ENCODE data around the gene SCAF1.

Gene SCAF1

DNA sequence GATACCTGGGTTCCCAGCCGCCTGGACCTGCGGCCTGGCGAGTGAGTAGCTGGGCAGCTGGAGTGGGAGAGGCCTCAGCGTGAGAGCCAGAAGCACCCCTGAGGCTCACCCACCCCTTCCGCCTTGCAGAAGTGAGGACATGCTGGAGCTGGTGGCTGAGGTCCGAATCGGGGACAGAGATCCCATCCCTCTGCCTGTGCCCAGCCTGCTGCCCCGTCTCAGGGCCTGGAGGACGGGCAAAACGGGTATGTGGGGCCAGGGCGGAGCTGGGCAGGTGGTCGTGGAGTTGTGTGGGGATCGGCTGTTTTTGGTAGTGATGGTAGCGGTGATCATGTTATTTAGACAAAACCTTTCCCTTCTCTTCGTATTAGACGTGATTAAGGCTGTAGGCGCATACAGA, 4.6 kb downstream of the SCAF1 start:
- no peak for DNase-seq (ENCODE audit: low read depth in 2 of 2)

- DNase-seq (ENCODE audit: low read depth in 2 of 2) = no peak
These were observed 9.2 kb downstream of the SCAF1 start for GRCh38 chr19:49651029-49651819.

GRCh38 chr19:49651820-49652550, 10.0 kb downstream of the SCAF1 start:
- DNase-seq (ENCODE audit: low read depth in 2 of 2) = no peak

DNA sequence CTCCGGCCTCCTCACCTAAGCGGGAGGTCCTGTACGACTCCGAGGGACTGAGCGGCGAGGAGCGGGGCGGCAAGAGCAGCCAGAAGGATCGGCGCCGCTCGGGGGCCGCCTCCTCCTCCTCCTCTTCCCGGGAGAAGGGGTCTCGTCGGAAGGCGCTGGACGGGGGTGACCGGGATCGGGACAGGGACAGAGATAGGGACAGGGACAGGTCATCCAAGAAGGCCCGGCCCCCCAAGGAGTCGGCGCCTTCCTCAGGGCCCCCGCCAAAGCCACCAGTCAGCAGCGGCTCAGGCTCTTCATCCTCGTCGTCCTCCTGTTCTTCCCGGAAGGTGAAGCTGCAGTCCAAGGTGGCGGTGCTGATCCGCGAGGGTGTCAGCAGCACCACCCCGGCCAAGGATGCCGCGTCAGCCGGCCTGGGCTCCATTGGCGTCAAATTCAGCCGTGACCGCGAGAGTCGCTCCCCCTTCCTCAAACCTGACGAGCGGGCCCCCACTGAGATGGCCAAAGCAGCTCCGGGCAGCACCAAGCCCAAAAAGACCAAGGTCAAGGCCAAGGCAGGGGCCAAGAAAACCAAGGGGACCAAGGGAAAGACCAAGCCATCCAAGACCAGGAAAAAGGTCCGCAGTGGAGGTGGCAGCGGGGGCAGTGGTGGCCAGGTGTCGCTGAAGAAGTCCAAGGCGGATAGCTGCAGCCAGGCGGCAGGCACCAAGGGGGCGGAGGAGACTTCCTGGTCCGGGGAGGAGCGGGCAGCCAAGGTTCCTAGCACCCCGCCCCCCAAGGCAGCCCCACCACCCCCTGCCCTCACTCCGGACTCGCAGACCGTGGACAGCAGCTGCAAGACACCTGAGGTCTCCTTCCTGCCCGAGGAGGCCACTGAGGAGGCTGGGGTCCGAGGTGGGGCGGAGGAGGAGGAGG, 10.8 kb downstream of the SCAF1 start:
- no peak for DNase-seq (ENCODE audit: low read depth in 2 of 2)

DNA sequence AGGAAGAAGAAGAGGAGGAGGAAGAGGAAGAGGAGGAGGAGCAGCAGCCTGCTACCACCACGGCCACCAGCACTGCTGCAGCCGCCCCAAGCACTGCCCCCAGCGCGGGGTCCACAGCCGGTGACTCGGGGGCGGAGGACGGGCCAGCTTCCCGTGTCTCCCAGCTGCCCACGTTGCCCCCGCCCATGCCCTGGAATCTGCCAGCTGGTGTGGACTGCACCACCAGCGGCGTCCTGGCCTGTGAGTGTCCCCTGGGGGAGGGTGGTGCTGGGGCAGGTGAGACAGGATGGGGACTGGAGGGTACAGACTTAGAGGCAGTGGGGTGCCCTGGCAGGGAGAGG, 11.4 kb downstream of the SCAF1 start:
- no peak for DNase-seq (ENCODE audit: low read depth in 2 of 2)

DNA sequence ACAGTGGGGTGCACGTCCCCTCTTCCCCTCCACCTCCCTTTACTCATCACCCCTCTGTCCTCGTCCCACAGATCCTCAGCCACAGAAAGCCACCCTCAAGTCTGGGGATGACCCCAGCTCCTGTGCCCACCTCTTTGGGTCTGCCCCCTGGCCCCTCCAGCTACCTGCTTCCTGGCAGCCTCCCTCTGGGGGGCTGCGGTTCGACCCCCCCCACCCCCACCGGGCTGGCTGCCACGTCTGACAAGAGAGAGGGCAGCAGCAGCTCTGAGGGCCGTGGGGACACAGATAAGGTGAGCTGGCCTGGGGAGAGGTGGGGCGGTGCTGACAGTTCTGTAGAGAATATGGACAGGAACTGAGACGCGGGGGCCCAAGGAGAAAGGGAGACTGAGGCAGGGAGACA, 12.6 kb downstream of the SCAF1 start:
- DNase-seq (ENCODE audit: low read depth in 2 of 2) = no peak

- no peak for DNase-seq (ENCODE audit: low read depth in 2 of 2)
These were observed 13.8 kb downstream of the SCAF1 start for GRCh38 chr19:49655570-49656455.

- no peak for DNase-seq (ENCODE audit: low read depth in 2 of 2)
These were observed 14.6 kb downstream of the SCAF1 start for GRCh38 chr19:49656456-49657109.

GRCh38 chr19:49657493-49658138, 15.6 kb downstream of the SCAF1 start:
- DNase-seq (ENCODE audit: low read depth in 2 of 2) = no peak

DNA sequence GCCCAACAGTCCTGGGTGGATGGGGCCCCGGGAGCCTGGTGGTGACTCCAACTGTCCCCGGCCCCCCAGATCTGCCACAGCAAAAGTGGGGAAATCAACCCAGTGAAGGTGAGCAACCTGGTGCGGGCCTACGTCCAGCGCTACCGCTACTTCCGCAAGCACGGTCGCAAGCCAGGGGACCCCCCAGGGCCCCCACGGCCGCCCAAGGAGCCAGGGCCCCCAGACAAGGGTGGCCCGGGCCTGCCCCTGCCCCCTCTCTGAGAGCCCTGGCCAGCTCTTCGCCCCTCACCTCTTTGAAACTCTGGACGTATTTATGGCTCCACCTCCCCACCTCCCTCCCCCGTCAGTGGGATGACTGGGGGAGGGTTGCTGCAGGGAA, 16.1 kb downstream of the SCAF1 start:
- no peak for DNase-seq (ENCODE audit: low read depth in 2 of 2)

DNA sequence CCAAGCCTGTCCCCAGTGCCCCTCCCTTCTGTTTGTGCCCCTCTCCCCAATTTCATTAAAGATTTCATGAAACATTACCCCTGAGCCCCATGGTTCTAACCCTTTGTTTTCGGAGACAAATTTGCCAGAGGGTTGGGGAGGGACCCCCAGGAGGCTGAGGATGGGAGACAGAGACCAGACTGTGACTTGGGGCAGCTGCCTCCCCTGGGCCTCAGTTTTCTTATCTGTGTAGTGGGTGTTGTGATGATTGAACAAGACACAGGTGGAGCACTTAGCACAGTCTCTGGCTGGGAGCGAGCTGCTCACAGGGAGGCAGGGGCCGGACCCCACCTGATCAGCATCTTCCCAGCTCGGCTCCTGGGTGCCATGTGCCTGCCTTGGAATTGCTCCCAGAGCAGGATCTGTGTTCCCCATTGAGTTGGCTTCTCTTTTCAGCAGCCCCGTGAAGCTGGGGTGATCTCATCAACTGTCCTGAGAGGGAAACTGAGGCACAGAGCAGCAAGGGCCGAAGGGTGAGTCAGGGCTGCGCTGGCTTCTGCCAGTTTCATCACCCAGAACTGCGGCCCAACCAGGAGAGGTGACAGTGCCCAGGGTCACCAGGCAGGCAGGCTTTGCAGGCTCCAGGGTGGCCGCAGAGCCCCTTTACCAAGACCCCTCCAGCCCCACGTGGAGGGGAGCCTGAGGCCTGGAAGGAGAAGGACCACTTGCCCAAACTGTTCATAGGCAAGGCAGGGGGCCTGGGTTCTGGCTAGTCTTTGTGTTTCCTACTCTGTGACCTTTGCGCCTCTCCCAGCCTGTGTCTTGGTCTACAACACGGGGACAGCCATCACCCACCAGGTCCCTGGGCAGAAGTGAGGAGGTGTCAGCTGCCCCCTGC, 16.8 kb downstream of the SCAF1 start:
- no peak for DNase-seq (ENCODE audit: low read depth in 2 of 2)

DNA sequence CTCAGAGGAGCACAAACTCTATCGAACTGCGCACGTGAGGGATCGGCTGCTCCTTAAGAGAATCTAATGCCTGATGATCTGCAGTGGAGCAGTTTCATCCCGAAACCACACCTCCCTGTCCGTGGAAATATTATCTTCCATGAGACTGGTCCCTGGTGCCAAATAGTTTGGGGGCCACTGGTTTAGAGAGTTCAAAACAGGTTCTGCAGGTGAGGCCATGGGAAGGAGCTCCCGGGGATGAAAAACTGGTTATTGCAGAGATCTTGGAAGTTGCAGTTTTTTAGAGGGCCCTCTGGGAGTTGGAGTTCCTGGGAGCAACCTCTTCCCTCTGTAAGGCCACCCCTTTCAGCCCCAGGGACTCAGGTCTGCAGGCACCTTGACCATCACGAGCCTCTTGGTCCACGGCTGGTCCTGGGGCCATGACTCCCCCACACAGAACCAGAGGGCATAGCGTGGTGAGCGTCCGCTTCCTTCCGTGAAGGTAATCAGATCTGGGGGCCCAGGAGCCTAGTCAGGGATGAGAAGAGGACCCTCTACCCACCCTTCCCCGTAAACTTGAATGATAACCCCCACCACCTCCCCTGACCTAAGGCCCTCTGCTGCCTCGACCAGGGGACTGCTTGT, 18.4 kb downstream of the SCAF1 start:
- no peak for DNase-seq (ENCODE audit: low read depth in 2 of 2)

- DNase-seq (ENCODE audit: low read depth in 2 of 2) = no peak
These were observed 20.0 kb downstream of the SCAF1 start for GRCh38 chr19:49662011-49662410.

DNA sequence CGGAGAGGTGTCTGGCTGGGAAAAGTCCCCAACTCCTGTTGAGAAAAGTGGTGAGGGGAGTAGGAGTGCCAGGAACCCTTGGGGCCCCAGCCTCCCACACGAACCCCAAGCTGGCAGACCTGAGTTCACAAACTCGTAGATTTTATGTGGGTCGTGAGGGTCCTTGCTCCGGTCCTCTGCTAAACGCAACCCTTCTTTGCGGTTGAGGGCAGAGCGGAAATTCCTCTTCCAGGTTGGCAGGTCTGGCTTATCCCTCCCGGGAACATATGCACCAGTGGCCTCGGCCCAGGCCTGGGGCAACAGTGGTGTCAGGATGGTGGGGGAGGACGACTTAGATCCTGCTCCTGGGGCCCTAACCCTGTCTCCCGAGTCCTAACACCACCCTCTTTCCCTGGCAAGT, 21.2 kb downstream of the SCAF1 start:
- no peak for DNase-seq (ENCODE audit: low read depth in 2 of 2)

DNA sequence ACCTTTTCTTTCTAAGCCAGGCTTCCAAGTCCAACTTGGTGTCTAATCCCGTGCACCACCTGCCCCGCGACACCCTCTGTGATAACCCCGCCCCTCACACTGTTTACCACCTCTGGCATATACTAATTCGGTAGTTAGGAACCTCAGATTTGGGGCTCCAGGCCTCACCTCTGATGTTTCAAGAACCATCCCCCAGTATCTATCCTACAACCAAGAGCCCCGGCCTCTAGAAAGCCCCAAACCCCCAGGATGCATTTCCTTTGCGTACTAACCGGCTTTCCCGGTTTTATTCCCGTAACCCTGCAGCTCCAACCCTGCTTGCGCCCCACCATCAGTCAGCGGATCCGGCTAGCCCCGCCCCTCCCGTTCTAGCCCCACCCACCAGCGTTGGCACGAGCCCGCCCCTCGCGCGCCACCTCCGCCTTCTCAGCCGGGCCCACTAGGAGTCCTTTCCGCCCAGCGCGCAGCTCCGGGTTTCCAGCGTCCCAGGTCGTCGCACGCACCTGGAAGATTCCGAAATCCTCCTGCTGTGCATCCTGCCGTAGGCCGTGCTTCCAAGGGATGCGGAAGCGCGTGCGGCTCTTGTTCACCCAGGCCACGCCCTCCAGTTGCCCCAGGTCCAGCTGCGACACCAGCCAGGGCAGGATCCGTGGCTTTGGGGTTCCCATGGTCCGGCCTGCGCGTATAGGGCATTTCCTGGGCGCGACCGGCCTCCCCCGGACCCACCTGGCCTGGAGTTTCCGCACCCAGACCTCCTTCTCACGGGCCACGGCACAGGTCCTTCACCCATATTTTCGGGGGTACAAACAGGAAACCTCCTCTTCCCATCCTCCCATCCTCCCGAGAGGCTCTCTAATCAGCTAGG, 22.4 kb downstream of the SCAF1 start:
- peak; percentile 81 to 84 for DNase-seq (ENCODE audit: low read depth in 2 of 2)

GRCh38 chr19:49665036-49665350, 23.0 kb downstream of the SCAF1 start:
- no peak for DNase-seq (ENCODE audit: low read depth in 2 of 2)

DNA sequence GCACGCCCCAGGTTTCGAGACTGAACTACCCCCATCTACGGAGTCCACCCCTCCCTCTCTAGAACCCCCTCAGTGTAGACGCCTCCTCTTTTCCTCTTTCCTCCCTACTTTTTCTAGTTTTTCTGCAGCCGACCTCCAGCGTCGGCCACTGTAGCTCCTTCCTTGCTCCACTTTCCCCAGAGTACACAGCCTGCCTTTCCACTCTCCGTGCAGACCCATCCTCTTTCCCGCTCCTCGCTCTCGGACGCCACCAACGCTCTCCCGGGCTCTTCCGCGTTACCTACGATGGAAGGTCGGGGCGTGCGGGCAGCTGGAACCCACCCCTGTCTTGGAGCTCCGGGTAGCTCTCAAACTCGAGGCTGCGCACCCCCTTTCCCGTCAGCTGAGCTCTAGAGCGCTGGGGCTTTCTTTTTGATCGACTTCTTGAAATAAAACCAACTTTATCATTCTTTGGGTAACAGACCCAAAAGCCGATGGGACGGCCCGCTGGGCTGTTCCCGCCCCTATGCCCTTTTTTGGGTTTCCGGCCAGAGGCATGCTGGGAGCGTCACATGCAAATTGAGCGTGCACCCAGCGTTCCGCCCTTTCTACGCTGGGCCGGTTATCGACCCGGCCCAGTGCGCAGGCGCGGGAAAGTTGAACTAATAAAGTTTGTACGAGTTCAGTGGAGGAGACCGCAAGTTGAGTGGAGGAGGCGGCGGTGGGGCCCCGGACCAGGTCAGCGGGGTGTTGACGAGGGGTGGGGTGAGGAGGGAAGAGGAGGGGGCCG, 23.5 kb downstream of the SCAF1 start, which contains the start of the genes BCL2L12 and IRF3:
Gene BCL2L12, plus strand, starts transcription at position 583 of the 769 bp plus-strand sequence. CDS start 760 bp downstream, outside the sequence.
Gene IRF3, minus strand, starts transcription at position 507 of the 769 bp plus-strand sequence. CDS start 1,019 bp downstream, outside the sequence.
- peak; percentile 98 to 99 for DNase-seq (ENCODE audit: low read depth in 2 of 2)
